Stimulated activated CD4-positive, alpha-beta T cell treated with anti-CD3 and anti-CD28 coated beads, Interleukin-12 subunit alpha, Interleukin-12 subunit beta, amount 100 ng/mL, for 4 hours (primary cell): ENCODE measurements around the gene GADD45B.
"Not testable (repeated sequence)": the region's sequence is repeated elsewhere in the genome, so short reads cannot be mapped to it uniquely, and the experiment has no call there.

Experiments used
- DNase-seq: peaks from one replicate; pipeline ENCODE4 v3.0.0-alpha.2; 2020

Gene GADD45B

GRCh38 chr19:2469915-2470200, 6.1 kb upstream of the GADD45B start:
- DNase-seq, result not testable (repeated sequence)

DNA sequence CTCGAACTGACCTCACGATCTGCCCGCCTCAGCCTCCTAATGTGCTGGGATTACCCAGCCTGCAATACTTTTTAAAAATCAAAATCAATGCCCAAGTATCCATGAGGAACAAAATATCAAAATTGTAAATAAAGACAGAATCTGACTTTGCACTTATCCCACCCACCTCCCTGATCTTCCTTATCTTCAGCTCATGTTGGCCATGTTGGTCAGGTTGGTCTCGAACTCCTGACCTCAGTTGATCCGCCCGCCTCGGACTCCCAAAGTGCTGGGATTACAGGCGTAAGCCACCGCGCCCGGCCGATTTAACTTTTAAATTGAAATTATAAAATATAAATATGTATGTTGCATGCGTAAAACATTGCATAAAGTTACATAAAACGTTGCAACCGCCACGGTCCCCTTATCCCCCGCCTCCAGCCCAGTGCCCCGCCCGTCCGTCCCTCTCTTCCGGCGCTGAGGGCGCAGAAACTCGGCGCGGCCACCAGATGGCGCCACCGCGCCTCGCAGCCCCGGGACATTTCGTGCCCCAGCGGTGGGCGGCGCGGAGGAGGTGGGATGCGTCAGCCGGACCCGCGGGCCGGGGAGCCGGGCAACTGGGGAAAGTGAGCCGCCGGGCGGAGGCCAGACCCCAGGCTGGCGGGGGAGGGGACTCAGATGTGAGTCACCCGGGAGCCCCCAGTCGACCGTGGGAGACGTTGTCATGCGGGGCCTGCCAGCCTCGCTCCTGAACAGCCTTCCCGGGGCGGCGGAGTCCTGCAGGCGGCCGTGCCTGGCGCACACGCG, 1.5 kb upstream of the GADD45B start:
- DNase-seq, result peak; percentile 92

DNA sequence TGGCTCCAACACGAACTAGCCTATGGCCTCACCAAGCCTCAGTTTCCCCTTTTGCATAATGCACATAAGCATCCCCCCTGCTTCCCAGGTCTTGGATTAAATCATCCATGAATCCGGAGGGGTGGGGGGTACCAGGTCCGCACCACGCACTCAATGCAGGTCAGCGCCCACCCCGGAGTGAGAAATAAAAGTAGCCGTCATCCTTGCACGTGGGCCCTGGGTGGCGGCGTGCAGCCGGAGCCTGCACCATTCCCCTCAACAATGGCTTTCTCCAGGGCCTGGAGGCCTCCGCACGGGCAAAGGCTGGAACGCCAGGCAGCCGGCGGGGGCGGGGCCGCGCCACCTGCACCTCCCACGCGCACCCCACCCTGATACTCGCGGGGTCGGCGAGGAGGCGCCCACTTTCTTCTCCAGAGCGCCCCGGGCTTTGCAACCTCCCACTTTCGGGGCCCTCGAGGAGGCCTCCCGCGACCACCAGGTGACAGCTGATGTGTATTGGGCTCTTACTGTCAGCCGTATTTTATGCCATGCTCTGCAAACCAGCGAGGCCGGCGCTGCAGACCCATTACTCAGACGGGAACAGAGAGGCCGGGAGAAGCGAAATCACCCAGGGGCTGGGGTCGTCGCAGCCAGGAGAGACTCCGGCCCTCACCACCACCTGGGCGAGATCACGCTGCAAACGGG, 767 bp upstream of the GADD45B start:
- peak; percentile 64 for DNase-seq

GRCh38 chr19:2476451-2477140, 669 bp downstream of the GADD45B start:
- DNase-seq, result peak; percentile 71

DNA sequence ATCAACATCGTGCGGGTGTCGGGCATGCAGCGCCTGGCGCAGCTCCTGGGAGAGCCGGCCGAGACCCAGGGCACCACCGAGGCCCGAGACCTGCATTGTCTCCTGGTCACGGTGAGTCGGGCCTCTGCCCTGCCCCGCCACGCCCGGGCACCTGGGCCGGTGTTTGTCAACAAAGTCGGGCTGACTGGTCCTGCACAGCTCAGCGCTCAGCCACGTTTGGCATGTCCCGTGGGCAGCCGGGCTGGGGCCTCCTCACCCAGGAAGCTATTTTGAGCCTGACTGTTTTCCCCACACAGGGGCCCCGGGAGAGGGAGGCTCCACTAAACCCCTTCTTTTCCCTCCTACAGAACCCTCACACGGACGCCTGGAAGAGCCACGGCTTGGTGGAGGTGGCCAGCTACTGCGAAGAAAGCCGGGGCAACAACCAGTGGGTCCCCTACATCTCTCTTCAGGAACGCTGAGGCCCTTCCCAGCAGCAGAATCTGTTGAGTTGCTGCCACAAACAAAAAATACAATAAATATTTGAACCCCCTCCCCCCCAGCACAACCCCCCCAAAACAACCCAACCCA, 1.3 kb downstream of the GADD45B start:
- DNase-seq, result peak; percentile 36

- no peak for DNase-seq
Measured at GRCh38 chr19:2477732-2478191, 1.8 kb downstream of the GADD45B start.

GRCh38 chr19:2478278-2478755, 2.4 kb downstream of the GADD45B start:
- DNase-seq, result peak; percentile 26

GRCh38 chr19:2478756-2479555, 3.0 kb downstream of the GADD45B start:
- peak; percentile 65 for DNase-seq

DNA sequence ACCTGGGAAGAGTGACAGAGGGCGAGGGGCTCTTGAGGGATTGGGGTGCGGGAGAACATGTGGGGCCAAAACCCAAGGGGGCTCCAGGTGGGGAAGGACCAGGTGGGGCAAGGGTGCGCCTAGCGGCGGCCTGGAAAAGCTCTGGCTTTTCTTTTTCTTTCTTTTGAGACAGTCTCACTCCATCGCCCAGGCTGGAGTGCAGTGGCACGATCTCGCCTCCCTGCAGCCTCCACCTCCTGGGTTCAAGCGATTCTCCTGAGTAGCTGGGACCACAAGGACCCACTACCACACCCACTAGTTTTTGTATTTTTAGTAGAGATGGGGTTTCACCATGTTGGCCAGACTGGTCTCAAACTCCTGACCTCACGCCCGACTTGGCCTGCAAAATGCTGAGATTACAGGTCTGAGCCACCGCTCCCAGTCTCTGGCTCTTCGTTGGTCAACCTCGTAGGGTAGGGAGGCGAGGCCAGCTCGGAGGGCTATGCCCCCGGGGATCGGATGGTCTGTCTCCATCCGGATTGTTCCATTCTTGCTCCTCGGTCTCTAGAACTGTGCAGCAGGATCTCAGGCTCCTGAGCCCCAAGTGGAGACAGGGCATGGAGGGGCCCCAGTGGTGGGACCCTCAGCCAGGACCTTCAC, 3.7 kb downstream of the GADD45B start:
- DNase-seq, result no peak

GRCh38 chr19:2481466-2481865, 5.5 kb downstream of the GADD45B start:
- no peak for DNase-seq

GRCh38 chr19:2482354-2483038, 6.6 kb downstream of the GADD45B start:
- no peak for DNase-seq

DNA sequence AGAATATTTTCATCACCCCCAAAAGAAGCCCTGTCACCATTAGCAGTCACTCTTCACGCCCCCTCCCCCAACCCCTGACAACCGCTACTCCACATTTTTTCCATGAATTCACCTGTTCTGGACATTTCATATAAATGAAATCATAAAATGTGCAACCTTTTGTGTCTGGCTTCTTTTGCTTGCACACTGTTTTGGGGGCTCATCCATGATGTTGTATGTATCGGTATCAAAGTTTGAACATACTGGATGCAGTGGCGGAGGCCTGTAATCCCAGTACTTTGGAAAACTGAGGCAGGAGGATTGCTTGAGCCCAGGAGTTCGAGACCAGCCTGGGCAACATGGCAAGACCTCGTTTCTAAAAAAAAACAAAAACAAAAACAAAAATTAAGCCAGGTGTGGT, 7.2 kb downstream of the GADD45B start:
- no peak for DNase-seq

GRCh38 chr19:2483484-2484151, 7.7 kb downstream of the GADD45B start:
- no peak for DNase-seq

GRCh38 chr19:2484178-2484937, 8.4 kb downstream of the GADD45B start:
- no peak for DNase-seq

- DNase-seq, result no peak
Measured at GRCh38 chr19:2485428-2485827, 9.5 kb downstream of the GADD45B start.

DNA sequence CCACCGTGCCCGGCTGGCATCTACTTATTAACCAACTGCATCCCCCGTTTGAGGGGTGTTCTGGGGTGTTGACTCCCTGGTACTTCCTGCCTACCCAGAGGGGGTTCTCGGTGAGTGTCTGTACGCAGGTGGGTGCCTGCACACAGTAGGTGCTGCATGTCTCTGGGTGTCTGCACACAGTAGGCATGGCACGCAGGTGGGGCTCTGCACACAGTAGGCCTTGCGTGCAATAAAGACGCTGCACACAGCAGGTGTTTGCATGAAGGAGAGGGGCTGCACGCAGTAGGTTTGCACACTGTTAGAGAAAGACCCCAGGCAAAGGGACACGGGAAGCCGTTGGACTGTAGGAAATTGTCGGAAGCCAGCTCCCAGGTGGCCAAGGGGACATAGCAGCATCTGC, 11.2 kb downstream of the GADD45B start:
- no peak for DNase-seq

DNA sequence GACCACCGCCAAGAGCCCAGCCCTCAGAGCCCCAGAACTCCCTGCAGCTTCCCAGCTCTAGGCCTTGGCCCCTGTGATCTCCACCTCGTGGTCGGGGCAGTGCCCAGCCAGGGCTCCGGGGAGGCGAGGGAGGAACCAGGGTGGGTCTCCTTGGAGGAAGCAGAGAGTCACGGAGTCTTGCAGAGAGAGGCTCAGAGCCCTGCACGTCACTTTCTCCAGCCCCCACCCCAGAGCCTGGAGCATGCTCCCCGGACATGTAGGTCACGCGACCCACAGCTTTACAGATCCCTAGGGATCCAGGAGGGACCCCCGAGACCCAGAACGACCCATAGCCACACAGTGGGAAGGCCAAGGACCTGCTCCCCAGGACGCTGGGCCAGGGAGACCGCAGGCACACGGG, 11.9 kb downstream of the GADD45B start:
- DNase-seq, result no peak

DNA sequence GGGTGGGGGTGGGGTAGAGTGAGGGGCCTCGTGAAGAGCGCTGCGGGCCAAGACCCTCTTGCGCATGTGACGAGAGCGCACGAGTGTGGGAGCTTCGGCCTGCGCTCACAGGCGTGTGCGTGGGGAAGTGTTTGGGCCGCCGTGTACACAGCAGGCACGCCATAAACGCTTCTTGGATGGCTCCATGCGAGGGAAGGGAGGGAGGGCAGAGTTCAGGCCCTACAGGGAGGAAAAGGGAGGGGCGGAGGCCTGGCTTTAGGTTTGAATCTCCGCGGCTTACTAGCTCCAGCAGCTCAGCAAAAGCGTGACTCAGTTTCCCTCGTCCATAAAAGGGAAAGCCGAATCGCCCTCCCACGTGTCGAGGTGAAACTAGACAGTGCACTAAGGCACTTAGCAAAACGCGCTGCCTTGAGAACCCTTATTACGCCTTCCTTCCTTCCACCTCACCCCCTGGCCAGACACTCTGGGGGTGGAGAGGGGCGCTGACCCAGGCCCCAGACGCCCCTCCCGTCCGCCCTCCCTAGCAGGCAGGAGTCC, 12.5 kb downstream of the GADD45B start:
- DNase-seq, result no peak

DNA sequence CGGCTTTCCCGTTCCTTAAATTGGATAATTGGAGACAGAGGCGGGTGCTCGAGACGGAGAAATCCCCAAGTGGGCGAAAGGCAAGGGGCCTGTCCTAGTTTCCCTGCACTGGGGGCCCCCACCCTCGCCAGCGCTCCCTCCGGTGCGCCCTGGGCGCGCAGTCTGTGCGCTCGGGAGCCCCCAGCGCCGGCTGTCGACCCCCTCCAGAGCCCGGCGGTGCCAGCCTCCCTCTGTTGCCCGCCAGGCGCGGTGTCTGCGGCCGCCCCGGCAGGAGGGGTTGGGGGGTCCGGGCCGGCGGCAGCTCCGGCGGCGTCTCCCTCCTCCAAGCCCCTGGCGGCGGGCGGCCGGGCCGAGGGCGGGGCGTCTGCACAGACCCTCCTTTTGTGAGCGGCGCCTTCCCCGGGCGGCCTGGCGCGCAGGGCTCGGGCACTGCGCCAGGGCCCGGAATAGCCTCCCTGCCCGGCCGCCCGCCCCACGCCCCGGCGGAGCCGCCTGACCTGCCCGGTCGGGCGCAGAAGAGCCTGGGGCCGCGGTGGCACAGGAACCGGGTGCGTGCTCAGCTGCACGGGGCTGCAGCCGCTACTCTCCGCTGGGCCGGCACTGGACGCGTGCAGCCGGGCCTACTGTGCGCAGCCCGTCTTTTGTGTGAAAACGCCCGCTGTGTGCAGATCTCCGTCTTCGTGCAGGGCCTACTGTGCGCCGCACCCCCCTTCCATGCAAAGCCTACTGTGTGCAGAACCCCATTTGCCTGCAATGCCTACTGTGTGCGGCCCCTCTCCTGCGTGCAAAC, 13.2 kb downstream of the GADD45B start:
- DNase-seq, result no peak
